K562 (cell line): ENCODE data around the gene SLC38A8. TPM values are rescaled to one million over a fixed set of nuclear protein-coding genes. Genes with fewer than 3 reads are reported as not detected.

Source experiments
- ATAC-seq: fragments of 200-7000 bp; cut with Tn5 transposase; 3 replicates; pipeline ENCODE4 v1.9.1; 2020; ENCODE audit warnings: moderate library complexity
- BruUV-seq: library from RNA; stranded (reverse); fragments of 400-500 nt; replicated peaks from 2 replicates; lab custom pipeline; 2021; lab: Mats Ljungman, UMichigan
- CTCF ChIA-PET: fragments of 300-600 bp; formaldehyde crosslinking; extraction: SDS; loops from one replicate; lab custom pipeline; 2021; ENCODE audit warnings: low intra/inter-chr PET ratio; lab: Yijun Ruan, JAX
- POLR2A ChIA-PET: fragments of 300-600, 350-650 bp; sonication (Branson Sonifier 250); formaldehyde crosslinking; extraction: SDS; loops from one replicate; lab custom pipeline; 2021; ENCODE audit warnings: antibody characterized with exemption, inconsistent platforms; lab: Yijun Ruan, JAX
- DNase-seq, 4 experiments: peaks; one replicate each; pipeline versions ENCODE4 v3.0.0 to v3.0.0-alpha.2; 2011 to 2018; ENCODE audit warnings: low spot score in 3 of 4, mixed read lengths in 3 of 4; ENCODE audit errors: extremely low read depth in 1 of 4
- FAIRE-seq: peaks from 2 replicates; lab custom pipeline; 2011; peaks lifted over from hg19 to GRCh38; lab: Jason Lieb, UNC
- H2AFZ ChIP-seq: 2 replicates; pipeline ENCODE4 v1.6.0; 2011; ENCODE audit warnings: low read depth, low read length, control low read depth, inconsistent platforms
- H3K27ac ChIP-seq: fragments of 200-600 bp; 3 replicates; pipeline ENCODE4 v1.8.0; 2011; ENCODE audit warnings: low read depth, mild to moderate bottlenecking, control low read depth, inconsistent platforms, low read length, moderate library complexity, mixed read lengths; ENCODE audit errors: extremely low read depth
- H3K27me3 ChIP-seq, 2 experiments: fragments of 300-600 bp in 1 of 2; 2 replicates in 1 of 2; 3 replicates in 1 of 2; pipeline versions ENCODE4 v1.6.0 to v1.8.0; 2011; ENCODE audit warnings: inconsistent platforms in 2 of 2, low read length in 2 of 2, mild to moderate bottlenecking in 1 of 2, mixed read lengths in 1 of 2, moderate library complexity in 1 of 2; ENCODE audit not compliant: control insufficient read depth in 2 of 2, insufficient read depth in 2 of 2
- H3K36me3 ChIP-seq: fragments of 300-600 bp; 3 replicates; pipeline ENCODE4 v1.8.0; 2011; ENCODE audit warnings: mild to moderate bottlenecking, low read length, inconsistent platforms; ENCODE audit not compliant: control insufficient read depth, insufficient read depth
- H3K4me1 ChIP-seq, 2 experiments: fragments of 200-600 bp in 1 of 2; replicated peaks in 1 of 2; 2 replicates in 1 of 2; 3 replicates in 1 of 2; pipeline versions ENCODE4 v1.5.1 to v1.8.0; 2011; ENCODE audit warnings: inconsistent platforms in 2 of 2, low read length in 2 of 2, mild to moderate bottlenecking in 1 of 2, mixed read lengths in 1 of 2, moderate library complexity in 1 of 2; ENCODE audit not compliant: control insufficient read depth in 2 of 2, insufficient read depth in 2 of 2
- H3K4me2 ChIP-seq: 2 replicates; pipeline ENCODE4 v1.6.1; 2011; ENCODE audit warnings: low read length, control low read depth, inconsistent platforms, mixed read lengths; ENCODE audit not compliant: insufficient read depth
- H3K4me3 ChIP-seq: fragments of 200-600 bp; sonication (generic), shearing (Covaris generic); 2 replicates; pipeline ENCODE4 v1.5.1; 2016; ENCODE audit warnings: control low read depth, inconsistent platforms
- H3K79me2 ChIP-seq: fragments of 200-600 bp; 3 replicates; pipeline ENCODE4 v1.8.0; 2011; ENCODE audit warnings: low read length, inconsistent platforms; ENCODE audit not compliant: control insufficient read depth, insufficient read depth
- H3K9ac ChIP-seq, 2 experiments: 2 replicates each; pipeline versions ENCODE4 v1.6.0 to v1.6.1; 2011; ENCODE audit warnings: low read depth in 2 of 2, low read length in 2 of 2, control low read depth in 1 of 2, inconsistent platforms in 1 of 2, mild to moderate bottlenecking in 1 of 2, mixed read lengths in 1 of 2; ENCODE audit not compliant: insufficient read depth in 1 of 2
- H3K9me1 ChIP-seq: one replicate; pipeline ENCODE4 v1.6.0; 2011; ENCODE audit warnings: inconsistent platforms, mild to moderate bottlenecking, low read length, moderate library complexity; ENCODE audit not compliant: control insufficient read depth, insufficient read depth
- H3K9me3 ChIP-seq: replicated peaks from 2 replicates; pipeline ENCODE4 v1.5.1; 2011; ENCODE audit warnings: low read depth, low read length, inconsistent platforms; ENCODE audit not compliant: control insufficient read depth, insufficient read depth
- H4K20me1 ChIP-seq: replicated peaks from 2 replicates; pipeline ENCODE4 v1.6.1; 2011; ENCODE audit warnings: low read length, inconsistent platforms, mixed read lengths; ENCODE audit not compliant: control insufficient read depth, insufficient read depth
- GTF2B ChIP-seq: IDR thresholded peaks from 2 replicates; pipeline ENCODE4 v1.6.1; 2011; ENCODE audit not compliant: insufficient read length; ENCODE audit errors: extremely low read depth
- VEZF1 ChIP-seq: fragments of 200-800 bp; sonication (Bioruptor generic); IDR thresholded peaks from 2 replicates; pipeline ENCODE4 v1.6.1; 2017; ENCODE audit warnings: missing genetic modification characterization, missing compliant biosample characterization
- ZEB2 ChIP-seq: fragments of 450-650 bp; IDR thresholded peaks from 2 replicates; pipeline ENCODE4 v1.6.1; 2016
- ZNF3 ChIP-seq: fragments of 250-450 bp; sonication (Bioruptor Pico); IDR thresholded peaks from 2 replicates; pipeline ENCODE4 v1.5.0; 2021; ENCODE audit warnings: mild to moderate bottlenecking, moderate library complexity
- WGBS: fragments of 100-300 bp; shearing (Covaris generic); methylation state at CpG from one replicate; pipeline ENCODE4 v1.1.6; 2016; ENCODE audit warnings: low coverage, mixed read lengths; ENCODE audit not compliant: insufficient coverage; ENCODE audit errors: missing lambda C conversion rate; 5-methylcytosine and 5-hydroxymethylcytosine counted together
- in situ Hi-C: fragments of 300-500 bp; cut with MboI; formaldehyde crosslinking; loops from 4 replicates; pipeline ENCODE4 v1.15.0; 2018; ENCODE audit warnings: inconsistent platforms, mixed read lengths
- intact Hi-C: fragments of 100-400 bp; cut with micrococcal nuclease; formaldehyde crosslinking; loops from 2 replicates; pipeline ENCODE4 v1.14.2; 2022
- polyA plus RNA-seq, 8 experiments: library from polyadenylated mRNA; depleted of rRNA in 4 of 8; stranded (reverse) in 5 of 8; unstranded in 3 of 8; fragments of >200 nt; fragmentation: Nextera tagmentation in 2 of 8; fragmentation: Illumina TruSeq in 1 of 8; extraction: Ambion mirVana in 2 of 8; extraction: Trizol in 1 of 8; gene quantifications; 2 replicates each; pipeline versions ENCODE4 v1.2.1 to v1.2.3, GENCODE V29; 2011 to 2014; ENCODE audit warnings: inconsistent platforms in 1 of 8, missing spikeins in 1 of 8
- total RNA-seq, 7 experiments: library from RNA; depleted of rRNA in 6 of 7; stranded (reverse); fragments of >200 nt in 6 of 7; fragmentation: Illumina TruSeq in 2 of 7; extraction: Trizol in 2 of 7; gene quantifications; 2 replicates each; pipeline versions ENCODE4 v1.2.1 to v1.2.3, GENCODE V29; 2011 to 2021; ENCODE audit warnings: low replicate concordance in 1 of 7

SLC38A8 gene
- total and polyA plus RNA-seq, 9 of the 15 experiments (the other 6 are each of a cell fraction or from before 2014, with no cell fraction given): 0.28 TPM; not detected in 8

DNA sequence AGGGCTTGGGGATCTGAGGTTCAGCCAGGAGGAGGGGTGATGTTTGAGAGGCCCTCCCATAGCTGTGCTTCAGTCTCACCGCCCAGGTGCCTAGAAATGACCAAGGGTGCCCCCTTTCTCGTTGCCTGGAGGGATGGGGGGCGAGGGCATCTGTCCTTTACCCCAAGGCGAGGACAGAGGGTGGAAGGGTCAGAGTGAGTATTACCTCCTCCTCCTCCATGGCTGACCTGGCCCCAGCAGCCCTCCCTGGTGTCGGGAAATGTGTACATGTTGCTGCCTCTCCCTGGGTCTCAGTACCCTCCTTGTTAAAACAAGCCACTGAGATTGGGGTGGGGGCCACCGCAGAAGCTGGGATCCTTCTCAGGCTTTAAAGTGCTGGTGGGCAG, 72.2 kb downstream of the SLC38A8 start:
- Histone ChIP-seq H3K36me3 (no peaks in the 10 kb centered on the region), H4K20me1 (peaks cover 19% of the 10 kb centered on the region; the same call in 1 of the 2 replicates), H3K4me1 (peaks cover 0 to 34% of the 10 kb centered on the region in 2 experiments; a peak in 1 of 5 replicates), H3K27ac (no peak overlapping the region), H3K9me3 (no peaks in the 10 kb centered on the region), H3K79me2 (no peaks in the 10 kb centered on the region), H3K9ac (no peak overlapping the region), H3K9me1 (no peaks in the 10 kb centered on the region), H2AFZ (no peak overlapping the region), H3K4me3 (no peak overlapping the region), H3K27me3 (peaks cover 25 to 58% of the 10 kb centered on the region in 2 experiments; a peak in 4 of 5 replicates), H3K4me2 (no peak overlapping the region)
- intact Hi-C loops (no loop called here), in situ Hi-C loops (loop anchor here (10.0 kb wide), 1 partner anchor 74 kb away; the partner anchor contains the start of gene SLC38A8)
- no peak for FAIRE-seq
- POLR2A ChIA-PET: interaction anchor here (1.3 kb wide), 2 partner anchors 17 to 36 kb away, joined by 3 read pairs; partner anchors contain the start of gene OSGIN1
- BruUV-seq: no TSS peak
- DNase-seq: no peak
- no peak for ATAC-seq
- WGBS: 9% methylated on average over 6 of the region's 6 CpGs
- CTCF ChIA-PET: interaction anchor here (1.6 kb wide), 1 partner anchor 95 kb away, joined by 4 read pairs; no protein-coding TSS in a partner anchor
- TF ChIP-seq ZNF3 (CRISPR knock-in tag) (no peak), GTF2B (no peak), ZEB2 (no peak), VEZF1 (no peak)
